Measurements from ENCODE around the gene GGNBP2. TPM values are rescaled to one million over a fixed set of nuclear protein-coding genes. Genes with fewer than 3 reads are reported as not detected.

GGNBP2 gene
- polyA plus RNA-seq, 1 donor from 2014 or later, result 112 TPM

GRCh38 chr17:36498560-36499300, 46.0 kb upstream of the GGNBP2 start:
- TF ChIP-seq TAF1 (IDR thresholded peaks at IDR 0.05; ENCODE audit: low read depth), result no peak
- TF ChIP-seq SMC3 (conservative IDR thresholded peaks at IDR 0.05; ENCODE audit: poor library complexity), result no peak
- TF ChIP-seq RAD21 (conservative IDR thresholded peaks at IDR 0.05), result no peak
- no peak for TF ChIP-seq EZH2 (IDR thresholded peaks at IDR 0.05; ENCODE audit: borderline replicate concordance, insufficient read depth, low read length, poor library complexity, severe bottlenecking)
- TF ChIP-seq REST (IDR thresholded peaks at IDR 0.05; ENCODE audit: borderline replicate concordance), result no peak
- TF ChIP-seq CTCF (IDR thresholded peaks at IDR 0.05; ENCODE audit: poor library complexity, severe bottlenecking), result no peak
- TF ChIP-seq EP300 (conservative IDR thresholded peaks at IDR 0.05; ENCODE audit: poor library complexity, severe bottlenecking), result no peak
- TF ChIP-seq POLR2AphosphoS5 (IDR thresholded peaks at IDR 0.05), result no peak
- no peak for TF ChIP-seq MXI1 (conservative IDR thresholded peaks at IDR 0.05; ENCODE audit: poor library complexity, severe bottlenecking)
- Histone ChIP-seq H3K36me3 (ENCODE audit: insufficient read depth, low read length) (peaks cover 7% of the 10 kb centered on the region), H2AFZ (ENCODE audit: low read depth, low read length) (no peak overlapping the region), H3K27me3 (ENCODE audit: insufficient read depth, low read depth, low read length) (no peaks in the 10 kb centered on the region), H3K9me3 (ENCODE audit: low read length) (no peaks in the 10 kb centered on the region), H3K9ac (ENCODE audit: low read length) (no peak overlapping the region), H3K9me2 (ENCODE audit: insufficient read depth, low read length) (no peaks in the 10 kb centered on the region), H3K27ac (ENCODE audit: low read length) (no peak overlapping the region), H3K4me2 (ENCODE audit: low read length) (no peak overlapping the region), H4K20me1 (ENCODE audit: insufficient read depth) (no peaks in the 10 kb centered on the region), H3K79me2 (replicated peaks; ENCODE audit: insufficient read depth, low read length) (no peaks in the 10 kb centered on the region), H3F3A (ENCODE audit: insufficient read depth, low read length, poor library complexity, severe bottlenecking) (no peaks in the 10 kb centered on the region), H3K4me3 (ENCODE audit: low read length) (no peak overlapping the region)

- Histone ChIP-seq H4K20me1 (ENCODE audit: insufficient read depth) (no peaks in the 10 kb centered on the region), H3K4me3 (ENCODE audit: low read length) (no peak overlapping the region), H3K9me2 (ENCODE audit: insufficient read depth, low read length) (no peaks in the 10 kb centered on the region), H3F3A (ENCODE audit: insufficient read depth, low read length, poor library complexity, severe bottlenecking) (no peaks in the 10 kb centered on the region), H3K27ac (ENCODE audit: low read length) (no peak overlapping the region), H3K79me2 (replicated peaks; ENCODE audit: insufficient read depth, low read length) (no peaks in the 10 kb centered on the region), H3K36me3 (ENCODE audit: insufficient read depth, low read length) (peaks cover 7% of the 10 kb centered on the region), H3K9me3 (ENCODE audit: low read length) (no peaks in the 10 kb centered on the region), H3K9ac (ENCODE audit: low read length) (no peak overlapping the region), H2AFZ (ENCODE audit: low read depth, low read length) (no peak overlapping the region), H3K27me3 (ENCODE audit: insufficient read depth, low read depth, low read length) (no peaks in the 10 kb centered on the region), H3K4me2 (ENCODE audit: low read length) (no peak overlapping the region)
- TF ChIP-seq CTCF (IDR thresholded peaks at IDR 0.05; ENCODE audit: poor library complexity, severe bottlenecking) (no peak), TAF1 (IDR thresholded peaks at IDR 0.05; ENCODE audit: low read depth) (no peak), MXI1 (conservative IDR thresholded peaks at IDR 0.05; ENCODE audit: poor library complexity, severe bottlenecking) (no peak), RAD21 (conservative IDR thresholded peaks at IDR 0.05) (no peak), EZH2 (IDR thresholded peaks at IDR 0.05; ENCODE audit: borderline replicate concordance, insufficient read depth, low read length, poor library complexity, severe bottlenecking) (no peak), POLR2AphosphoS5 (IDR thresholded peaks at IDR 0.05) (no peak), EP300 (conservative IDR thresholded peaks at IDR 0.05; ENCODE audit: poor library complexity, severe bottlenecking) (no peak), SMC3 (conservative IDR thresholded peaks at IDR 0.05; ENCODE audit: poor library complexity) (no peak), REST (IDR thresholded peaks at IDR 0.05; ENCODE audit: borderline replicate concordance) (no peak)
Observed at GRCh38 chr17:36500745-36501225, 43.9 kb upstream of the GGNBP2 start.

Measured in neural cell (in vitro differentiated cells).